ENCODE results near the gene MAPRE3. TPM values are rescaled to one million over a fixed set of nuclear protein-coding genes. Genes with fewer than 3 reads are reported as not detected.

MAPRE3 gene
- total RNA-seq, 1 experiment from 2014 or later, result 4.9 TPM

DNA sequence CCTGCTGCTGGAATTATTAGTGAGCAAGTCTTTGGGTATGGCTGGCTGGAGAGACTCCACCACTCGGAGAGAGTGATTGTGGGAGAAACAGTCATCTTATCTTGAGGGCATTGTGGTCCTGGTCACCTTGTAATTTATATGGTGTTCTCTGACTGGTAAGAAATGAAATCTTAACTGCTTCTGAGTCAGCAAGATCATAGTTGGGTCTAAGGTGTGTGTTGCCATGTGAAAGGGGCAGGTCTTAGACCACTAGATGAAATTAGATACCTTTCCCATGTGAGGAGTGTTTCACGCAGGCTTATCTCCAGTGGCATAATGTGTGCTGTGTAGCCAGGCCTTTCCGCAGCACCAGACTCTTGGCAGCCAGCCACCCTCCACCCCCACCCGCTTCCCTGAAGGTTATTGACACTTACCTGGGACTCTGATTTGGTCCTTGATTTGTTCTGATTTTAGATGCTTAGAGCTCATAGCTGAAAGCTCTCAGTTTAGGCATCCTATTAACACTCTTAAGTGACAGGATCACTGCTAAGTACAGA, 7.7 kb downstream of the MAPRE3 start:
- ChIA-PET CTCF (no interaction called here), POLR2A (no interaction called here)
- Histone ChIP-seq H3K9me3 (no peaks in the 10 kb centered on the region), H3K27me3 (replicated peaks; ENCODE audit: control insufficient read depth, insufficient read depth, low read length) (no peaks in the 10 kb centered on the region), H3K4me1 (0 out of 2 replicates have a peak, but pooled peaks cover 3% of the 10 kb centered on the region), H3K36me3 (ENCODE audit: control insufficient read depth, insufficient read depth, low read length) (no peaks in the 10 kb centered on the region), H3K4me3 (ENCODE audit: low read depth, low read length) (no peak overlapping the region)
- Mint-ChIP-seq H3K27me3 (ENCODE audit: insufficient read depth, unreplicated experiment) (peaks cover 4% of the 10 kb centered on the region), H3K27ac (ENCODE audit: unreplicated experiment) (no peak overlapping the region), H3K4me1 (ENCODE audit: low read depth, unreplicated experiment) (no peaks in the 10 kb centered on the region), H3K9me3 (ENCODE audit: unreplicated experiment) (no peaks in the 10 kb centered on the region), H3K36me3 (ENCODE audit: insufficient read depth, unreplicated experiment) (no peaks in the 10 kb centered on the region), H3K4me3 (ENCODE audit: unreplicated experiment) (no peak overlapping the region)
- no TSS peak for BruUV-seq (replicated peaks)
- TF ChIP-seq, protein P1, sequence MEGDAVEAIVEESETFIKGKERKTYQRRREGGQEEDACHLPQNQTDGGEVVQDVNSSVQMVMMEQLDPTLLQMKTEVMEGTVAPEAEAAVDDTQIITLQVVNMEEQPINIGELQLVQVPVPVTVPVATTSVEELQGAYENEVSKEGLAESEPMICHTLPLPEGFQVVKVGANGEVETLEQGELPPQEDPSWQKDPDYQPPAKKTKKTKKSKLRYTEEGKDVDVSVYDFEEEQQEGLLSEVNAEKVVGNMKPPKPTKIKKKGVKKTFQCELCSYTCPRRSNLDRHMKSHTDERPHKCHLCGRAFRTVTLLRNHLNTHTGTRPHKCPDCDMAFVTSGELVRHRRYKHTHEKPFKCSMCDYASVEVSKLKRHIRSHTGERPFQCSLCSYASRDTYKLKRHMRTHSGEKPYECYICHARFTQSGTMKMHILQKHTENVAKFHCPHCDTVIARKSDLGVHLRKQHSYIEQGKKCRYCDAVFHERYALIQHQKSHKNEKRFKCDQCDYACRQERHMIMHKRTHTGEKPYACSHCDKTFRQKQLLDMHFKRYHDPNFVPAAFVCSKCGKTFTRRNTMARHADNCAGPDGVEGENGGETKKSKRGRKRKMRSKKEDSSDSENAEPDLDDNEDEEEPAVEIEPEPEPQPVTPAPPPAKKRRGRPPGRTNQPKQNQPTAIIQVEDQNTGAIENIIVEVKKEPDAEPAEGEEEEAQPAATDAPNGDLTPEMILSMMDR (IDR thresholded peaks at IDR 0.05; ENCODE audit: insufficient read depth in 1 of 2, low read depth in 1 of 2, low read length in 1 of 2, severe bottlenecking in 1 of 2, unreplicated experiment in 1 of 2), result no peak
- DNase-seq, result no peak
- intact Hi-C loops (cut with micrococcal nuclease; ENCODE audit: unreplicated experiment), result no loop called here

DNA sequence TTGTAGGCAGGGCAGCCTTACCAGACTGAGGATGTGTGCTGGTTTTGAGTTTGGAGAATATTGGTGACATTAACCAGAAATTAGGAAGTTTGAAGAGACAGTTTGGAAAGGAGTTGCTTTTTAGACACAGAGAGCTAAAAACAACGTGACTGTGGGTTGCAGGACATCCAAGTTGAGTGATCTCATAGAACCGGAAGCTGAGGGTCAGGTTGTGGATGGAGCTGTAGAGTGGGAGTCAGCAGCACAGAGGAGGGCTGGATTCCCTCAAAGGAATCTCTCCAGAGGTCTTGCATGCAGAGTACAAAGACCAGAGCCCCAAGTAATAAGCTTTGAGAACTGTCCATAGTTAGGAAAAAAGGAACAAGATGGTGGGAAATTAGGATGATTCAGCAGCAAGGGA, 9.3 kb downstream of the MAPRE3 start:
- no peaks in the 10 kb centered on the region for H3K36me3 ChIP-seq (ENCODE audit: control insufficient read depth, insufficient read depth, low read length)
- Mint-ChIP-seq H3K9me3 (ENCODE audit: unreplicated experiment) (no peaks in the 10 kb centered on the region), H3K27ac (ENCODE audit: unreplicated experiment) (no peak overlapping the region), H3K27me3 (ENCODE audit: insufficient read depth, unreplicated experiment) (peaks cover 4% of the 10 kb centered on the region), H3K4me1 (ENCODE audit: low read depth, unreplicated experiment) (no peaks in the 10 kb centered on the region), H3K4me3 (ENCODE audit: unreplicated experiment) (no peak overlapping the region), H3K36me3 (ENCODE audit: insufficient read depth, unreplicated experiment) (no peaks in the 10 kb centered on the region)
- BruUV-seq (replicated peaks), result no TSS peak
- POLR2A ChIA-PET, result no interaction called here
- CTCF ChIA-PET, result no interaction called here
- intact Hi-C loops (cut with micrococcal nuclease; ENCODE audit: unreplicated experiment), result no loop called here
- TF ChIP-seq, protein P1 (IDR thresholded peaks at IDR 0.05; ENCODE audit: insufficient read depth in 1 of 2, low read depth in 1 of 2, low read length in 1 of 2, severe bottlenecking in 1 of 2, unreplicated experiment in 1 of 2), result no peak
- no peak overlapping the region for H3K4me3 ChIP-seq (ENCODE audit: low read depth, low read length)
- H3K4me1 ChIP-seq, result 0 out of 2 replicates have a peak, but pooled peaks cover 3% of the 10 kb centered on the region
- no peaks in the 10 kb centered on the region for H3K9me3 ChIP-seq
- H3K27me3 ChIP-seq (replicated peaks; ENCODE audit: control insufficient read depth, insufficient read depth, low read length), result no peaks in the 10 kb centered on the region
- DNase-seq, result no peak

DNA sequence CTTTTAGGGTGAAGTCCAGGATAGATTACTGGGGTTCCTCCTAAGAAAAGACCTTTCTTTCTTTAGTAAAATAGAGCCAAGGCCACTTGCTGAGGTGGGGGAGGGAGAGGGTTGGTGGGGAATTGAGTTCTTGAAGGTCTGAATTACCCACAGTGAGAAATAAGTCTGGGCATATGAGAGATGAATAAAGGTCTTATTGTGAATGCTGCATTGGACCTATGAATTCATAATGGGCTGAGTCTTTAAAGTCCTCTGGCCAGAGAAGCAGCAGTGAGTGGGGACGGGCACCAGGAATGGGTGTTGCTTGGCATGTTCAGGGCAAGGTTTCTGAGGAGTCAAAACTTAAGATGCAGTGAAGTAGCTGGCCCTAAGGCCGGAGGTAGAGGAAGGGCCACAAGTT, 10.5 kb downstream of the MAPRE3 start:
- Histone ChIP-seq H3K27me3 (replicated peaks; ENCODE audit: control insufficient read depth, insufficient read depth, low read length) (no peaks in the 10 kb centered on the region), H3K36me3 (ENCODE audit: control insufficient read depth, insufficient read depth, low read length) (no peaks in the 10 kb centered on the region), H3K4me3 (ENCODE audit: low read depth, low read length) (no peak overlapping the region), H3K9me3 (no peaks in the 10 kb centered on the region), H3K4me1 (0 out of 2 replicates have a peak, but pooled peaks cover 3% of the 10 kb centered on the region)
- TF ChIP-seq, protein P1 (IDR thresholded peaks at IDR 0.05; ENCODE audit: insufficient read depth in 1 of 2, low read depth in 1 of 2, low read length in 1 of 2, severe bottlenecking in 1 of 2, unreplicated experiment in 1 of 2), result no peak
- ChIA-PET CTCF (interaction anchor here (3.0 kb wide), 1 partner anchor 19 kb away, joined by 13 read pairs; no protein-coding TSS in a partner anchor), POLR2A (no interaction called here)
- Mint-ChIP-seq H3K27ac (ENCODE audit: unreplicated experiment) (no peak overlapping the region), H3K4me3 (ENCODE audit: unreplicated experiment) (no peak overlapping the region), H3K36me3 (ENCODE audit: insufficient read depth, unreplicated experiment) (no peaks in the 10 kb centered on the region), H3K4me1 (ENCODE audit: low read depth, unreplicated experiment) (no peaks in the 10 kb centered on the region), H3K9me3 (ENCODE audit: unreplicated experiment) (no peaks in the 10 kb centered on the region), H3K27me3 (ENCODE audit: insufficient read depth, unreplicated experiment) (peaks cover 4% of the 10 kb centered on the region)
- no TSS peak for BruUV-seq (replicated peaks)
- intact Hi-C loops (cut with micrococcal nuclease; ENCODE audit: unreplicated experiment), result no loop called here
- DNase-seq, result no peak

All from Caco-2 (cell line).